HG02610 (cell line): ENCODE results near the gene OR2G6.
"Not testable (repeated sequence)": the region's sequence is repeated elsewhere in the genome, so short reads cannot be mapped to it uniquely, and the experiment has no call there.

Experiments used
- ATAC-seq: cut with Tn5 transposase; IDR thresholded peaks from one replicate; pipeline ENCODE4 v1.9.1; 2021; ENCODE audit warnings: mild to moderate bottlenecking, moderate library complexity; ENCODE audit not compliant: unreplicated experiment

The OR2G6 gene

GRCh38 chr1:248573856-248574255 is 66.0 kb downstream of the OR2G6 start:
- ATAC-seq: not testable (repeated sequence)

GRCh38 chr1:248574657-248575056 is 66.8 kb downstream of the OR2G6 start, which contains the start of gene OR2T34:
Gene OR2T34 (minus strand): TSS chr1:248574757. CDS start chr1:248574757, 0 bp downstream.
- ATAC-seq: not testable (repeated sequence)

DNA sequence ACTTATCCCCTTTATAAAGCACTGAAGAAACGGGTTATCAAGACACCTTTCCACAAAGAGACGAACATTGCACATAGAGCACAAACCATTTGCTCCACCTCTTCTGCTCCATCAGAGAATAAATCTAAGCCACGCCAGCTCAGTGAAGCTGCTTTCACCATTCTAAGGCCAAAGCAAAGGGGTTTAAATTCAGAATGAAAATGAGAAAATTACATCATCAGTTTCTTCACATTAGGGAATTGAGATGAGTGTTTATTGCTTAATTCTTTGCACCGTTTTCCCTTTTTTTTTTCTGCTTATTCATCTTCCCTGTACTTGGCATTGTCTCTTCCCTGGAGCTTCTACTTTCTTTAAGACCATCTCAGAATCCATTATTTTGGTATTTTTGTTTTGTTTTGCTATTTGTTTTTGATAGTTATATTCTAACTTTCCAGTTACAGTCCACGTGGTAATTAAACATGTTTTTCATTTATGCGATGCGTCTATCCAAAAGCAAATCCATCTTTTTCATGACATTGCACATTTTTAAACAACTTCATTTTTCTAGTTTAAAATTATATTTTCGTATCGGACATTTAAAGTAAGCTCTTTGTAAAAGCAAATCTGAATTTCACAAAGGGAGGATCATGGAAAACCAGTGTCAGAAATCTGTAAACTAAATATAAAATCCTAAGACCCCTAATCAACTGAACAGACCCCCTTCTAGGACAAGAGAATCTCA is 68.5 kb downstream of the OR2G6 start:
- no peak for ATAC-seq
